Choroid plexus epithelial cell (primary cell): ENCODE data around the gene RBP3.

Experiments
- DNase-seq: peaks from one replicate; pipeline ENCODE4 v3.0.0-alpha.2; 2010; ENCODE audit warnings: low read depth
- H3K4me3 ChIP-seq: 2 replicates; pipeline ENCODE4 v1.5.1; 2011; ENCODE audit warnings: low read depth, mild to moderate bottlenecking, control low read depth, low read length, moderate library complexity
- CTCF ChIP-seq: conservative IDR thresholded peaks from 2 replicates; pipeline ENCODE4 v1.5.1; 2011; ENCODE audit warnings: low read depth, mild to moderate bottlenecking, control low read depth, inconsistent platforms, low read length, moderate library complexity

RBP3 gene

DNA sequence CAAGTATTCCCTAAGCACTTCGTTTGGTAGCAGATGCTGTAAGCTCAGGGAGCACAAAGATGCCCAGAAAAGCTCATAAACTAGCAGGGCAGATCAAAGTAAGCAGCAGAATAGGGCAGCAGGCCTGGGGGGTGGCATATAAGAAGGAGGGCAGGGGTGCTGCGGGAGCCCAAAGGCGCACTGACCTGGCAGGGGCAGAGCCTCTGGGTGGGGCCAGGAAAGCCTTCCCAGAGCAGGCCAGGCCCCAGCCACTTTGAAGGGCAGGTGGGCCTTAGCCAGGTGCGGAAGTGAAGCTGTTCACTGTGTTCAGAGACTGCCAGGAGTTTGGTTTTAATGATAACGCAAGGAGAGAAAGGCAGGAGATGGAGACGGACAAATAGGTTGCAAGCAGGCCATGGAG lies 44.3 kb upstream of the RBP3 start:
- TF ChIP-seq CTCF, result no peak
- no peak for DNase-seq
- H3K4me3 ChIP-seq, result no peak overlapping the region

- H3K4me3 ChIP-seq, result no peak overlapping the region
- DNase-seq, result no peak
- TF ChIP-seq CTCF, result no peak
Observed at GRCh38 chr10:47305566-47305965, 42.6 kb upstream of the RBP3 start.

GRCh38 chr10:47306387-47307210 lies 41.6 kb upstream of the RBP3 start:
- DNase-seq, result no peak
- H3K4me3 ChIP-seq, result no peak overlapping the region
- TF ChIP-seq CTCF, result no peak

GRCh38 chr10:47307381-47307780 lies 40.8 kb upstream of the RBP3 start:
- no peak for DNase-seq
- no peak for TF ChIP-seq CTCF
- no peak overlapping the region for H3K4me3 ChIP-seq

GRCh38 chr10:47308775-47309174 lies 39.4 kb upstream of the RBP3 start:
- no peak overlapping the region for H3K4me3 ChIP-seq
- no peak for DNase-seq
- no peak for TF ChIP-seq CTCF

DNA sequence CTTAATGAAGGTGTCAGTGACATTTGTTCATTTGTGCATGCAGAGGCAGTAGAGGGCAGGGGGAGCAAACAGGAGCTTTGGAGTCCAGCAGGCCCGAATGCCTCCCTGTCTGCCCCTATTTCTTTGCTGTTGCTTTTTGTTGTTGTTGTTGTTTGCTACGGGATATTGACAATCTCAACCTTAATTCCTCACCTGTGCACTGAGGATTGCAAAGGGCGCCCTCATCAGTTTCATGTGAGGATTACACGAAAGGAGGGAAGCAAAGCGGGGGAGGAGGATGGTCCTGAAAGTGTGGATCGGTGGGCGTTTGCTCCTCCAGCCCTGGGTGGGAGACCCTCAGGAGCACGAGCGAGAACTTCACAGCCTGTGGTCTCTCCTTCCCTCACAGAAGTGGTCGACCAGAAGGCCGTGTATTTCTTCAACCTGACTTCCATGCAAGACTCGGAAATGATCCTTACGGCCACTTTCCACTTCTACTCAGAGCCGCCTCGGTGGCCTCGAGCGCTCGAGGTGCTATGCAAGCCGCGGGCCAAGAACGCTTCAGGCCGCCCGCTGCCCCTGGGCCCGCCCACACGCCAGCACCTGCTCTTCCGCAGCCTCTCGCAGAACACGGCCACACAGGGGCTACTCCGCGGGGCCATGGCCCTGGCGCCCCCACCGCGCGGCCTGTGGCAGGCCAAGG lies 38.6 kb upstream of the RBP3 start:
- peak; percentile 71 for TF ChIP-seq CTCF
- DNase-seq, result peak; percentile 22
- H3K4me3 ChIP-seq, result no peak overlapping the region

DNA sequence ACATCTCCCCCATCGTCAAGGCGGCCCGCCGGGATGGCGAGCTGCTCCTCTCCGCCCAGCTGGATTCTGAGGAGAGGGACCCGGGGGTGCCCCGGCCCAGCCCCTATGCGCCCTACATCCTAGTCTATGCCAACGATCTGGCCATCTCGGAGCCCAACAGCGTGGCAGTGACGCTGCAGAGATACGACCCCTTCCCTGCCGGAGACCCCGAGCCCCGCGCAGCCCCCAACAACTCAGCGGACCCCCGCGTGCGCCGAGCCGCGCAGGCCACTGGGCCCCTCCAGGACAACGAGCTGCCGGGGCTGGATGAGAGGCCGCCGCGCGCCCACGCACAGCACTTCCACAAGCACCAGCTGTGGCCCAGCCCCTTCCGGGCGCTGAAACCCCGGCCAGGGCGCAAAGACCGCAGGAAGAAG lies 38.1 kb upstream of the RBP3 start:
- DNase-seq, result no peak
- no peak for TF ChIP-seq CTCF
- no peak overlapping the region for H3K4me3 ChIP-seq
